GM12891 (cell line): ENCODE results near the gene TCP11L2.

Experiments used
- POLR2A ChIP-seq: IDR thresholded peaks from 2 replicates; pipeline ENCODE4 v1.6.1; 2011; ENCODE audit warnings: low read depth, low read length, control low read depth
- POLR2AphosphoS5 ChIP-seq: IDR thresholded peaks from 2 replicates; pipeline ENCODE4 v1.6.1; 2011; ENCODE audit warnings: low read depth, low read length, control low read depth
- TAF1 ChIP-seq: IDR thresholded peaks from 2 replicates; pipeline ENCODE4 v1.6.1; 2011; ENCODE audit warnings: low read depth, low read length, control low read depth

DNA sequence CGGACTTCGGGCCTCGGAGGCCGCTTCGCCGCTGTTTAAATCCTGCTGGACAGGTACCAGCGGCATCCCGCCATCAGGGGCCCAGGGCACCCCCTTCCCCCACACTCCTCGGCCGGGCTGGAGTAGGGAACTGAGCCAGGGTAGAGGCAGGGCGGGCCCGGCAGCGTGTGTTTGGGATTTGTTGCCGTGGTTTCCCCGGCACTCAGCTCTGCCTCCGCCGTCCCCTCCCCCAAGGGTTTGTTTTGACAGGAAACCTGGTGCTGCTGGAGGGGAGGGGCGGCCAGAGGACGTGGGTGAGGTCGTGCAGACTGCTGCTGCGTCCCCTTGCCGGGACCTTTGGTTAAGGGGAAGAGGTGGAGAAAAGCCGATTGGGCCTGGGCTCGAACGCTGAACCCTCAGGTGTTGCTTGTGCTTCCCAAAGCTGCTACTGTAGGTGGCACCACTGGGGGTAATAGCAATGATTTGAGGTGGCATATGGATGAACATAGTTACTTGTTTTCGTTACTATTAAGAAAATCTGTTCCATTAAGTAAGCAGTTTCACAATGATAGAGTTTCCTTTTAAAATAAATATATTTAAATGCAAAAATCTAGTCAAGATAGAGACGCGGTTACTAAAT is 778 bp downstream of the TCP11L2 start:
- no peak for TF ChIP-seq POLR2AphosphoS5
- no peak for TF ChIP-seq TAF1
- TF ChIP-seq POLR2A, result no peak
